HepG2 (cell line): ENCODE data around the gene C11orf21.

ENCODE experiments used
- ATF7 ChIP-seq, 2 experiments: fragments of 450-650 bp in 1 of 2; sonication (generic) in 1 of 2; formaldehyde crosslinking in 1 of 2; IDR thresholded peaks; 2 replicates each; pipeline versions ENCODE4 v1.4.0 to v1.6.1; 2016 to 2020; ENCODE audit warnings: antibody characterized with exemption in 1 of 2, mild to moderate bottlenecking in 1 of 2, missing genetic modification reagents in 1 of 2
- CBX2 ChIP-seq, 2 experiments: fragments of 200-600 bp in 1 of 2; sonication (generic); formaldehyde crosslinking in 1 of 2; IDR thresholded peaks; 2 replicates each; pipeline versions ENCODE4 v1.7.0 to v1.8.1; 2018 to 2022; ENCODE audit warnings: low read depth in 2 of 2, low read length in 1 of 2, mild to moderate bottlenecking in 1 of 2, missing genetic modification reagents in 1 of 2
- CTCF ChIP-seq: sonication (generic); formaldehyde crosslinking; IDR thresholded peaks from 2 replicates; pipeline ENCODE4 v1.5.0; 2020; ENCODE audit warnings: mild to moderate bottlenecking, missing genetic modification reagents, moderate library complexity
- GTF2F1 ChIP-seq: fragments of 150-350 bp; IDR thresholded peaks from 2 replicates; pipeline ENCODE4 v1.6.1; 2014; ENCODE audit warnings: low read length
- HOXA5 ChIP-seq: sonication (generic); formaldehyde crosslinking; IDR thresholded peaks from 2 replicates; pipeline ENCODE4 v1.4.0; 2020; ENCODE audit warnings: missing genetic modification reagents
- IKZF1 ChIP-seq: fragments of 450-650 bp; IDR thresholded peaks from 2 replicates; pipeline ENCODE4 v1.7.1; 2016
- NAIF1 ChIP-seq: sonication (generic); formaldehyde crosslinking; IDR thresholded peaks from 2 replicates; pipeline ENCODE4 v1.5.0; 2020; ENCODE audit warnings: mild to moderate bottlenecking, missing genetic modification reagents, borderline replicate concordance
- REST ChIP-seq, 2 experiments: IDR thresholded peaks; 2 replicates each; pipeline ENCODE4 v1.6.1; 2011 to 2012; ENCODE audit warnings: low read length in 2 of 2, borderline replicate concordance in 1 of 2, low read depth in 1 of 2, mild to moderate bottlenecking in 1 of 2, moderate library complexity in 1 of 2
- SMAD1 ChIP-seq: sonication (generic); formaldehyde crosslinking; IDR thresholded peaks from 2 replicates; pipeline ENCODE4 v1.4.0; 2020; ENCODE audit warnings: missing genetic modification reagents, low read depth, mild to moderate bottlenecking, borderline replicate concordance
- ZBTB39 ChIP-seq: sonication (generic); formaldehyde crosslinking; IDR thresholded peaks from 2 replicates; pipeline ENCODE4 v1.5.0; 2020; ENCODE audit warnings: missing genetic modification reagents
- ZNF224 ChIP-seq: sonication (generic); formaldehyde crosslinking; IDR thresholded peaks from 2 replicates; pipeline ENCODE4 v1.5.0; 2020; ENCODE audit warnings: mild to moderate bottlenecking, missing genetic modification reagents
- TF ChIP-seq, protein P1 (sequence below): sonication (generic); formaldehyde crosslinking; IDR thresholded peaks from 2 replicates; pipeline ENCODE4 v1.4.0; 2020; ENCODE audit warnings: missing genetic modification reagents
- TF ChIP-seq, protein P2 (sequence below): sonication (generic); formaldehyde crosslinking; IDR thresholded peaks from 2 replicates; pipeline ENCODE4 v1.4.0; 2020; ENCODE audit warnings: mild to moderate bottlenecking, missing genetic modification reagents

DNA sequence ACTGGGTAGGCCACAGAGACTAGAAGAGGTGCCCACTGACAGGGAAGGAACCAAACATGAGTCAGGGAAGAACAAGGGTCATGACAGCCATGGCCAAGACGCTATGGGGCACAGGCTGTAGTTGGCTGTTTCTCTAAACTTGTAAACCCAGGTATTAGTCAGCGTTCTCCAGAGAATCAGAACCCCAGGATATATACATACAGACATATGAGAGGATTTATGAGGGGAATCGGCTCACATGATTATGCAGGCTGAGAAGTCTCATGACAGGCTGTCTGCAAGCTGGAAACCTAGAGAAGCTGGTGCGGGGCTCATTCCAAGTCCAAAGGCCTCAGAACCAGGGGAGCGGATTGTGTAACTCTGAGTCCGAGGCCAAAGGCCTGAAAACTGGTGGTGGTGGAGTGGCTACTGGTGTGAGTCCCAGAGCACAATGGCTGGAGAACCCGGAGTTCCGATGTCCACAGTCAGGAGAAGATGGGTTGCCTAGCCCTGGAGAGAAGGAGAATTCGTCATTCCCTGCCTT is 45.7 kb upstream of the C11orf21 start:
- TF ChIP-seq HOXA5 (CRISPR knock-in tag), result no peak
- TF ChIP-seq CBX2 (IDR thresholded peaks at IDR 0.05; ENCODE audit: low read depth, low read length), result no peak
- no peak for TF ChIP-seq CBX2 (CRISPR knock-in tag; IDR thresholded peaks at IDR 0.05; ENCODE audit: low read depth)
- no peak for TF ChIP-seq CTCF (CRISPR knock-in tag)
- TF ChIP-seq NAIF1 (CRISPR knock-in tag), result no peak
- no peak for TF ChIP-seq ATF7 (IDR thresholded peaks at IDR 0.05)
- TF ChIP-seq ATF7 (CRISPR knock-in tag; IDR thresholded peaks at IDR 0.05), result no peak
- TF ChIP-seq REST (IDR thresholded peaks at IDR 0.05; ENCODE audit: borderline replicate concordance in 1 of 2, low read depth in 1 of 2, low read length in 2 of 2), result no peak
- TF ChIP-seq, protein P1, sequence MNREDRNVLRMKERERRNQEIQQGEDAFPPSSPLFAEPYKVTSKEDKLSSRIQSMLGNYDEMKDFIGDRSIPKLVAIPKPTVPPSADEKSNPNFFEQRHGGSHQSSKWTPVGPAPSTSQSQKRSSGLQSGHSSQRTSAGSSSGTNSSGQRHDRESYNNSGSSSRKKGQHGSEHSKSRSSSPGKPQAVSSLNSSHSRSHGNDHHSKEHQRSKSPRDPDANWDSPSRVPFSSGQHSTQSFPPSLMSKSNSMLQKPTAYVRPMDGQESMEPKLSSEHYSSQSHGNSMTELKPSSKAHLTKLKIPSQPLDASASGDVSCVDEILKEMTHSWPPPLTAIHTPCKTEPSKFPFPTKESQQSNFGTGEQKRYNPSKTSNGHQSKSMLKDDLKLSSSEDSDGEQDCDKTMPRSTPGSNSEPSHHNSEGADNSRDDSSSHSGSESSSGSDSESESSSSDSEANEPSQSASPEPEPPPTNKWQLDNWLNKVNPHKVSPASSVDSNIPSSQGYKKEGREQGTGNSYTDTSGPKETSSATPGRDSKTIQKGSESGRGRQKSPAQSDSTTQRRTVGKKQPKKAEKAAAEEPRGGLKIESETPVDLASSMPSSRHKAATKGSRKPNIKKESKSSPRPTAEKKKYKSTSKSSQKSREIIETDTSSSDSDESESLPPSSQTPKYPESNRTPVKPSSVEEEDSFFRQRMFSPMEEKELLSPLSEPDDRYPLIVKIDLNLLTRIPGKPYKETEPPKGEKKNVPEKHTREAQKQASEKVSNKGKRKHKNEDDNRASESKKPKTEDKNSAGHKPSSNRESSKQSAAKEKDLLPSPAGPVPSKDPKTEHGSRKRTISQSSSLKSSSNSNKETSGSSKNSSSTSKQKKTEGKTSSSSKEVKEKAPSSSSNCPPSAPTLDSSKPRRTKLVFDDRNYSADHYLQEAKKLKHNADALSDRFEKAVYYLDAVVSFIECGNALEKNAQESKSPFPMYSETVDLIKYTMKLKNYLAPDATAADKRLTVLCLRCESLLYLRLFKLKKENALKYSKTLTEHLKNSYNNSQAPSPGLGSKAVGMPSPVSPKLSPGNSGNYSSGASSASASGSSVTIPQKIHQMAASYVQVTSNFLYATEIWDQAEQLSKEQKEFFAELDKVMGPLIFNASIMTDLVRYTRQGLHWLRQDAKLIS (CRISPR knock-in tag), result no peak
- no peak for TF ChIP-seq ZNF224
- TF ChIP-seq, protein P2, sequence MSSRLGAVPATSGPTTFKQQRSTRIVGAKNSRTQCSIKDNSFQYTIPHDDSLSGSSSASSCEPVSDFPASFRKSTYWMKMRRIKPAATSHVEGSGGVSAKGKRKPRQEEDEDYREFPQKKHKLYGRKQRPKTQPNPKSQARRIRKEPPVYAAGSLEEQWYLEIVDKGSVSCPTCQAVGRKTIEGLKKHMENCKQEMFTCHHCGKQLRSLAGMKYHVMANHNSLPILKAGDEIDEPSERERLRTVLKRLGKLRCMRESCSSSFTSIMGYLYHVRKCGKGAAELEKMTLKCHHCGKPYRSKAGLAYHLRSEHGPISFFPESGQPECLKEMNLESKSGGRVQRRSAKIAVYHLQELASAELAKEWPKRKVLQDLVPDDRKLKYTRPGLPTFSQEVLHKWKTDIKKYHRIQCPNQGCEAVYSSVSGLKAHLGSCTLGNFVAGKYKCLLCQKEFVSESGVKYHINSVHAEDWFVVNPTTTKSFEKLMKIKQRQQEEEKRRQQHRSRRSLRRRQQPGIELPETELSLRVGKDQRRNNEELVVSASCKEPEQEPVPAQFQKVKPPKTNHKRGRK, result no peak
- no peak for TF ChIP-seq IKZF1
- no peak for TF ChIP-seq ZBTB39
- no peak for TF ChIP-seq SMAD1 (CRISPR knock-in tag)
- no peak for TF ChIP-seq GTF2F1
